HEK293 (cell line): ENCODE measurements around the gene PP2D1.

Experiments
- AEBP2 ChIP-seq: fragments of 450-650 bp; formaldehyde crosslinking; IDR thresholded peaks from 2 replicates; pipeline ENCODE4 v1.5.1; 2016; ENCODE audit warnings: missing biosample characterization, missing genetic modification characterization, borderline replicate concordance
- BCL11A ChIP-seq: fragments of 450-650 bp; formaldehyde crosslinking; IDR thresholded peaks from 2 replicates; pipeline ENCODE4 v1.5.1; 2016; ENCODE audit warnings: low read depth, missing biosample characterization, missing genetic modification characterization
- HOXD13 ChIP-seq: sonication (generic); formaldehyde crosslinking; IDR thresholded peaks from 2 replicates; pipeline ENCODE4 v1.8.0; 2022; ENCODE audit warnings: missing genetic modification reagents, borderline replicate concordance
- KLF1 ChIP-seq: fragments of 450-650 bp; formaldehyde crosslinking; IDR thresholded peaks from 2 replicates; pipeline ENCODE4 v1.5.1; 2016; ENCODE audit warnings: missing biosample characterization, missing genetic modification characterization
- MZF1 ChIP-seq: fragments of 450-650 bp; formaldehyde crosslinking; IDR thresholded peaks from 2 replicates; pipeline ENCODE4 v1.5.1; 2017; ENCODE audit warnings: missing biosample characterization, missing genetic modification characterization, borderline replicate concordance
- OVOL3 ChIP-seq: fragments of 450-650 bp; formaldehyde crosslinking; IDR thresholded peaks from 2 replicates; pipeline ENCODE4 v1.5.1; 2016; ENCODE audit warnings: missing biosample characterization, missing genetic modification characterization
- SETDB1 ChIP-seq: IDR thresholded peaks from one replicate; pipeline ENCODE4 v1.6.1; 2017; ENCODE audit warnings: mild to moderate bottlenecking, low read length, moderate library complexity, mixed read lengths; ENCODE audit not compliant: insufficient read length
- ZBTB10 ChIP-seq: fragments of 450-650 bp; formaldehyde crosslinking; IDR thresholded peaks from 2 replicates; pipeline ENCODE4 v1.5.1; 2016; ENCODE audit warnings: missing biosample characterization, missing genetic modification characterization
- ZBTB20 ChIP-seq: fragments of 450-650 bp; formaldehyde crosslinking; IDR thresholded peaks from 2 replicates; pipeline ENCODE4 v1.5.1; 2016; ENCODE audit warnings: missing biosample characterization, missing genetic modification characterization
- ZBTB21 ChIP-seq: fragments of 450-650 bp; formaldehyde crosslinking; IDR thresholded peaks from 2 replicates; pipeline ENCODE4 v1.5.1; 2017; ENCODE audit warnings: missing biosample characterization, missing genetic modification characterization
- ZBTB48 ChIP-seq: fragments of 450-650 bp; formaldehyde crosslinking; IDR thresholded peaks from 2 replicates; pipeline ENCODE4 v1.5.1; 2016; ENCODE audit warnings: missing biosample characterization, missing genetic modification characterization
- ZNF391 ChIP-seq: fragments of 450-650 bp; formaldehyde crosslinking; IDR thresholded peaks from 2 replicates; pipeline ENCODE4 v1.5.1; 2016; ENCODE audit warnings: low read depth, missing biosample characterization, missing genetic modification characterization, borderline replicate concordance
- ZNF433 ChIP-seq: fragments of 450-650 bp; formaldehyde crosslinking; IDR thresholded peaks from 2 replicates; pipeline ENCODE4 v1.5.1; 2016; ENCODE audit warnings: missing biosample characterization, missing genetic modification characterization, low read depth
- ZNF510 ChIP-seq: fragments of 450-650 bp; formaldehyde crosslinking; IDR thresholded peaks from 2 replicates; pipeline ENCODE4 v1.5.1; 2018; ENCODE audit warnings: mild to moderate bottlenecking, missing genetic modification characterization, missing biosample characterization; ENCODE audit not compliant: insufficient replicate concordance
- ZNF544 ChIP-seq: fragments of 450-650 bp; formaldehyde crosslinking; IDR thresholded peaks from 2 replicates; pipeline ENCODE4 v1.5.0; 2017; ENCODE audit warnings: missing biosample characterization, missing genetic modification characterization
- ZNF585B ChIP-seq: fragments of 450-650 bp; formaldehyde crosslinking; IDR thresholded peaks from 2 replicates; pipeline ENCODE4 v1.5.1; 2016; ENCODE audit warnings: missing biosample characterization, missing genetic modification characterization
- ZNF624 ChIP-seq: fragments of 450-650 bp; formaldehyde crosslinking; IDR thresholded peaks from 2 replicates; pipeline ENCODE4 v1.5.1; 2017; ENCODE audit warnings: missing biosample characterization, missing genetic modification characterization
- ZNF626 ChIP-seq: fragments of 450-650 bp; sonication (Bioruptor Pico); formaldehyde crosslinking; IDR thresholded peaks from 2 replicates; pipeline ENCODE4 v1.5.1; 2018; ENCODE audit warnings: missing biosample characterization, missing genetic modification characterization, inconsistent platforms
- ZNF664 ChIP-seq: fragments of 450-650 bp; formaldehyde crosslinking; IDR thresholded peaks from 2 replicates; pipeline ENCODE4 v1.5.1; 2016; ENCODE audit warnings: missing biosample characterization, missing genetic modification characterization
- ZNF776 ChIP-seq: fragments of 450-650 bp; formaldehyde crosslinking; IDR thresholded peaks from 2 replicates; pipeline ENCODE4 v1.5.0; 2017; ENCODE audit warnings: missing biosample characterization, missing genetic modification characterization, borderline replicate concordance
- TF ChIP-seq, protein P1 (sequence below): fragments of 450-650 bp; formaldehyde crosslinking; conservative IDR thresholded peaks from 2 replicates; pipeline ENCODE4 v1.5.1; 2016; ENCODE audit warnings: low read depth, missing biosample characterization, missing genetic modification characterization
- TF ChIP-seq, protein P2 (sequence below): fragments of 450-650 bp; formaldehyde crosslinking; IDR thresholded peaks from 2 replicates; pipeline ENCODE4 v1.5.1; 2016; ENCODE audit warnings: missing biosample characterization, missing genetic modification characterization
- TF ChIP-seq, protein P3 (sequence below): fragments of 450-650 bp; formaldehyde crosslinking; IDR thresholded peaks from 2 replicates; pipeline ENCODE4 v1.5.1; 2016; ENCODE audit warnings: missing biosample characterization, missing genetic modification characterization
- TF ChIP-seq, protein P4 (sequence below): fragments of 450-650 bp; formaldehyde crosslinking; IDR thresholded peaks from 2 replicates; pipeline ENCODE4 v1.5.1; 2016; ENCODE audit warnings: missing biosample characterization, missing genetic modification characterization

PP2D1 gene

DNA sequence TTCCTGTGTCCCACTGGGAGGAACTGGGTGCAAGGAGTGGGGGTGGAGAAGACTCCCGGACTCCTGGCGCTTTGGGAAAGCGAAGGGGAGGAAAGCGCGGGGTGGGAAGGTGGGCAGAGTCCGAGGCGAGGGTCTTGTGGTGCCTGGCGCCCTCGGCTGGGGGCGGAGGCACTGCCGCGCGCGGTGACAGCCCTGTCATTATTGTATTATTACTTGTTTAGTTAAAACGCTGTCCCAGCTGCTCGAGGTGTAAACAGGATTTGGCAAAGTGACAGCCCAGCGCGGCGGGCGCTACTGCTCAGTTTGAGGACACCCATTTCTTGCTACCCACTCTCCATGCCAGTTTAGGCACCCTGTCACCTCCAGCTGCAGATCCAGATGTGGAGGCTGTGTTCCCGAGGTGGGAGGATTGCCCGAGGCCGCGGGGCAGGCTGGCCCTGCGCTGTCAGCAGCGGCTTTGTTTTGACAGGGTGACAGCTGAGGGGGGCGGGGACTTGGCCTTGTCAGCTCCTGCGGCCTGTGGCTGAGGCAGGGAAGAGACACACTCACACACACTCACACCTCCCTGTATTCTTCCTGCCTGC, 29.2 kb upstream of the PP2D1 start (continued):
- TF ChIP-seq, protein P1, sequence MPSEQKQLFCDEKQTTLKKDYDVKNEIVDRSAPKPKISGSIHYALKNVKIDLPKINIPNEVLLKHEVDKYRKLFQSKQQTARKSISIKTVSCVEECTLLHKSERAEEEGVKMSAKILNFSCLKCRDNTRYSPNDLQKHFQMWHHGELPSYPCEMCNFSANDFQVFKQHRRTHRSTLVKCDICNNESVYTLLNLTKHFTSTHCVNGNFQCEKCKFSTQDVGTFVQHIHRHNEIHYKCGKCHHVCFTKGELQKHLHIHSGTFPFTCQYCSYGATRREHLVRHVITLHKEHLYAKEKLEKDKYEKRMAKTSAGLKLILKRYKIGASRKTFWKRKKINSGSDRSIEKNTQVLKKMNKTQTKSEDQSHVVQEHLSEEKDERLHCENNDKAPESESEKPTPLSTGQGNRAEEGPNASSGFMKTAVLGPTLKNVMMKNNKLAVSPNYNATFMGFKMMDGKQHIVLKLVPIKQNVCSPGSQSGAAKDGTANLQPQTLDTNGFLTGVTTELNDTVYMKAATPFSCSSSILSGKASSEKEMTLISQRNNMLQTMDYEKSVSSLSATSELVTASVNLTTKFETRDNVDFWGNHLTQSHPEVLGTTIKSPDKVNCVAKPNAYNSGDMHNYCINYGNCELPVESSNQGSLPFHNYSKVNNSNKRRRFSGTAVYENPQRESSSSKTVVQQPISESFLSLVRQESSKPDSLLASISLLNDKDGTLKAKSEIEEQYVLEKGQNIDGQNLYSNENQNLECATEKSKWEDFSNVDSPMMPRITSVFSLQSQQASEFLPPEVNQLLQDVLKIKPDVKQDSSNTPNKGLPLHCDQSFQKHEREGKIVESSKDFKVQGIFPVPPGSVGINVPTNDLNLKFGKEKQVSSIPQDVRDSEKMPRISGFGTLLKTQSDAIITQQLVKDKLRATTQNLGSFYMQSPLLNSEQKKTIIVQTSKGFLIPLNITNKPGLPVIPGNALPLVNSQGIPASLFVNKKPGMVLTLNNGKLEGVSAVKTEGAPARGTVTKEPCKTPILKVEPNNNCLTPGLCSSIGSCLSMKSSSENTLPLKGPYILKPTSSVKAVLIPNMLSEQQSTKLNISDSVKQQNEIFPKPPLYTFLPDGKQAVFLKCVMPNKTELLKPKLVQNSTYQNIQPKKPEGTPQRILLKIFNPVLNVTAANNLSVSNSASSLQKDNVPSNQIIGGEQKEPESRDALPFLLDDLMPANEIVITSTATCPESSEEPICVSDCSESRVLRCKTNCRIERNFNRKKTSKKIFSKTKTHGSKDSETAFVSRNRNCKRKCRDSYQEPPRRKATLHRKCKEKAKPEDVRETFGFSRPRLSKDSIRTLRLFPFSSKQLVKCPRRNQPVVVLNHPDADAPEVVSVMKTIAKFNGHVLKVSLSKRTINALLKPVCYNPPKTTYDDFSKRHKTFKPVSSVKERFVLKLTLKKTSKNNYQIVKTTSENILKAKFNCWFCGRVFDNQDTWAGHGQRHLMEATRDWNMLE (tag by site-specific recombination) = no peak
- TF ChIP-seq KLF1 = no peak
- no peak for TF ChIP-seq SETDB1
- TF ChIP-seq ZNF433 (tag by site-specific recombination) = no peak
- no peak for TF ChIP-seq ZBTB21 (tag by site-specific recombination)
- TF ChIP-seq ZNF626 (tag by site-specific recombination) = no peak
- TF ChIP-seq BCL11A (tag by site-specific recombination) = no peak
- no peak for TF ChIP-seq AEBP2 (tag by site-specific recombination)
- no peak for TF ChIP-seq ZNF624 (tag by site-specific recombination)
- TF ChIP-seq ZNF585B (tag by site-specific recombination) = no peak
- no peak for TF ChIP-seq ZBTB48 (tag by site-specific recombination)
- TF ChIP-seq HOXD13 = no peak
- no peak for TF ChIP-seq OVOL3
- TF ChIP-seq ZNF544 (tag by site-specific recombination) = no peak
- TF ChIP-seq, protein P2, sequence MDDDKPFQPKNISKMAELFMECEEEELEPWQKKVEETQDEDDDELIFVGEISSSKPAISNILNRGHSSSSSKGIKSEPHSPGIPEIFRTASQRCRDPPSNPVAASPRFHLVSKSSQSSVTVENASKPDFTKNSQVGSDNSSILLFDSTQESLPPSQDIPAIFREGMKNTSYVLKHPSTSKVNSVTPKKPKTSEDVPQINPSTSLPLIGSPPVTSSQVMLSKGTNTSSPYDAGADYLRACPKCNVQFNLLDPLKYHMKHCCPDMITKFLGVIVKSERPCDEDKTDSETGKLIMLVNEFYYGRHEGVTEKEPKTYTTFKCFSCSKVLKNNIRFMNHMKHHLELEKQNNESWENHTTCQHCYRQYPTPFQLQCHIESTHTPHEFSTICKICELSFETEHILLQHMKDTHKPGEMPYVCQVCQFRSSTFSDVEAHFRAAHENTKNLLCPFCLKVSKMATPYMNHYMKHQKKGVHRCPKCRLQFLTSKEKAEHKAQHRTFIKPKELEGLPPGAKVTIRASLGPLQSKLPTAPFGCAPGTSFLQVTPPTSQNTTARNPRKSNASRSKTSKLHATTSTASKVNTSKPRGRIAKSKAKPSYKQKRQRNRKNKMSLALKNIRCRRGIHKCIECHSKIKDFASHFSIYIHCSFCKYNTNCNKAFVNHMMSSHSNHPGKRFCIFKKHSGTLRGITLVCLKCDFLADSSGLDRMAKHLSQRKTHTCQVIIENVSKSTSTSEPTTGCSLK = no peak
- peak; percentile 81 for TF ChIP-seq ZBTB20 (tag by site-specific recombination)
- no peak for TF ChIP-seq ZNF510 (tag by site-specific recombination)
- TF ChIP-seq ZNF664 (tag by site-specific recombination) = peak; percentile 47; the same call in 1 of the 2 replicates
- TF ChIP-seq ZNF391 = no peak
- TF ChIP-seq MZF1 (tag by site-specific recombination) = no peak; the same call in 1 of the 2 replicates
- no peak for TF ChIP-seq ZBTB10 (tag by site-specific recombination)
- TF ChIP-seq, protein P3, sequence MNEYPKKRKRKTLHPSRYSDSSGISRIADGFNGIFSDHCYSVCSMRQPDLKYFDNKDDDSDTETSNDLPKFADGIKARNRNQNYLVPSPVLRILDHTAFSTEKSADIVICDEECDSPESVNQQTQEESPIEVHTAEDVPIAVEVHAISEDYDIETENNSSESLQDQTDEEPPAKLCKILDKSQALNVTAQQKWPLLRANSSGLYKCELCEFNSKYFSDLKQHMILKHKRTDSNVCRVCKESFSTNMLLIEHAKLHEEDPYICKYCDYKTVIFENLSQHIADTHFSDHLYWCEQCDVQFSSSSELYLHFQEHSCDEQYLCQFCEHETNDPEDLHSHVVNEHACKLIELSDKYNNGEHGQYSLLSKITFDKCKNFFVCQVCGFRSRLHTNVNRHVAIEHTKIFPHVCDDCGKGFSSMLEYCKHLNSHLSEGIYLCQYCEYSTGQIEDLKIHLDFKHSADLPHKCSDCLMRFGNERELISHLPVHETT (tag by site-specific recombination) = no peak
- TF ChIP-seq, protein P4, sequence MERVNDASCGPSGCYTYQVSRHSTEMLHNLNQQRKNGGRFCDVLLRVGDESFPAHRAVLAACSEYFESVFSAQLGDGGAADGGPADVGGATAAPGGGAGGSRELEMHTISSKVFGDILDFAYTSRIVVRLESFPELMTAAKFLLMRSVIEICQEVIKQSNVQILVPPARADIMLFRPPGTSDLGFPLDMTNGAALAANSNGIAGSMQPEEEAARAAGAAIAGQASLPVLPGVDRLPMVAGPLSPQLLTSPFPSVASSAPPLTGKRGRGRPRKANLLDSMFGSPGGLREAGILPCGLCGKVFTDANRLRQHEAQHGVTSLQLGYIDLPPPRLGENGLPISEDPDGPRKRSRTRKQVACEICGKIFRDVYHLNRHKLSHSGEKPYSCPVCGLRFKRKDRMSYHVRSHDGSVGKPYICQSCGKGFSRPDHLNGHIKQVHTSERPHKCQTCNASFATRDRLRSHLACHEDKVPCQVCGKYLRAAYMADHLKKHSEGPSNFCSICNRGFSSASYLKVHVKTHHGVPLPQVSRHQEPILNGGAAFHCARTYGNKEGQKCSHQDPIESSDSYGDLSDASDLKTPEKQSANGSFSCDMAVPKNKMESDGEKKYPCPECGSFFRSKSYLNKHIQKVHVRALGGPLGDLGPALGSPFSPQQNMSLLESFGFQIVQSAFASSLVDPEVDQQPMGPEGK (tag by site-specific recombination) = peak; percentile 51; the same call in 1 of the 2 replicates
- no peak for TF ChIP-seq ZNF776 (tag by site-specific recombination)
